Motor neuron (in vitro differentiated cells): ENCODE results near the gene MYADML2. TPM values are rescaled to one million over a fixed set of nuclear protein-coding genes. Genes with fewer than 3 reads are reported as not detected.

Experiments
- ATAC-seq, 8 experiments: fragments of 200-7000 bp; cut with Tn5 transposase; replicated peaks in 6 of 8; 2 replicates each; pipeline ENCODE4 v1.8.0; 2021; ENCODE audit warnings: mild to moderate bottlenecking in 8 of 8, moderate library complexity in 8 of 8
- H3K27ac ChIP-seq, 2 donors: fragments of 250-450 bp; sonication (Bioruptor Pico); 2 replicates each; pipeline ENCODE4 v1.9.0; 2021; ENCODE audit warnings: antibody characterized with exemption in 2 of 2, mild to moderate bottlenecking in 2 of 2, moderate library complexity in 1 of 2
- H3K4me1 ChIP-seq, 2 donors: fragments of 250-450 bp; sonication (Bioruptor Pico); replicated peaks in 1 of 2; 2 replicates each; pipeline ENCODE4 v1.6.1; 2021; ENCODE audit warnings: antibody characterized with exemption in 2 of 2, mild to moderate bottlenecking in 2 of 2, moderate library complexity in 1 of 2
- H3K4me3 ChIP-seq, 5 donors: fragments of 250-450 bp; sonication (Bioruptor Pico); 2 replicates each; pipeline ENCODE4 v1.9.0; 2021; ENCODE audit warnings: antibody characterized with exemption in 5 of 5, mild to moderate bottlenecking in 5 of 5, moderate library complexity in 4 of 5
- WGBS, 10 experiments: fragments of 450-650 bp; shearing (Covaris generic); methylation state at CpG; one replicate each; pipeline ENCODE4 v1.0.0; 2022; 5-methylcytosine and 5-hydroxymethylcytosine counted together
- in situ Hi-C, 9 experiments: fragments of 400-800 bp; cut with MboI; loops; one replicate each; pipeline ENCODE4 v1.15.0; 2021; ENCODE audit warnings: low sequenced_read_pairs in 9 of 9, low pct_unique_long_range_greater_than_20kb in 2 of 9; ENCODE audit not compliant: unreplicated experiment in 9 of 9
- total RNA-seq, 8 experiments: library from RNA; unstranded; fragments of 300-600 nt; gene quantifications; 2 replicates each; pipeline versions ENCODE4 v1.2.3 to v1.2.4, GENCODE V29; 2022

MYADML2 gene
- total RNA-seq, 8 experiments from 2014 or later: 0.10 to 1.4 (median 0.47) TPM

- in situ Hi-C loops: no loop called here
- peaks cover 37% of the 10 kb centered on the region in 2 donors for H3K4me1 ChIP-seq
- H3K27ac ChIP-seq: peak within 1 kb of the TSS; percentile 56 to 92
- peak; percentile 37 to 74 (median 62) for ATAC-seq
- peak within 1 kb of the TSS; percentile 45 to 94 (median 63) for H3K4me3 ChIP-seq
- 0 to 8% (median 0%) methylated on average over 1 to 12 of the region's 98 CpGs; no CpG with 5 or more reads in 5 of the 10 experiments for WGBS, 10 experiments
Measured at GRCh38 chr17:81927653-81928543, 19.1 kb downstream of the MYADML2 start, which contains the start of gene MAFG. Gene MAFG (minus strand): TSS chr17:81927735. CDS start chr17:81923185, 4,550 bp downstream.

- H3K4me3 ChIP-seq: peak overlapping the region; percentile 45 to 94 (median 63)
- peaks cover 39 to 40% of the 10 kb centered on the region in 2 donors for H3K4me1 ChIP-seq
- ATAC-seq: peak in 5 of 8 experiments; percentile 1 to 14 (median 3)
Measured at GRCh38 chr17:81927152-81927652, 19.8 kb downstream of the MYADML2 start.

GRCh38 chr17:81926451-81927151, 20.4 kb downstream of the MYADML2 start:
- peak overlapping the region; percentile 56 to 92 for H3K27ac ChIP-seq

More at GRCh38 chr17:81927152-81927652, 19.8 kb downstream of the MYADML2 start:
- 0% methylated on average over 2 of the region's 78 CpGs; no CpG with 5 or more reads in 9 of the 10 experiments for whole genome bisulfite sequencing, 10 experiments
- peak overlapping the region; percentile 56 to 92 for H3K27ac ChIP-seq
- in situ Hi-C loops: no loop called here

GRCh38 chr17:81925860-81926450, 21.1 kb downstream of the MYADML2 start:
- ATAC-seq: no peak
- Histone ChIP-seq H3K27ac (peak overlapping the region; percentile 56 to 92), H3K4me1 (peaks cover 39 to 40% of the 10 kb centered on the region in 2 donors), H3K4me3 (peak overlapping the region; percentile 45 to 94 (median 63))
- 50 to 100% (median 70%) methylated on average over 1 to 2 of the region's 10 CpGs; no CpG with 5 or more reads in 7 of the 10 experiments for WGBS, 10 experiments
- in situ Hi-C loops: no loop called here

More at GRCh38 chr17:81926451-81927151, 20.4 kb downstream of the MYADML2 start:
- Histone ChIP-seq H3K4me1 (peaks cover 39 to 40% of the 10 kb centered on the region in 2 donors), H3K4me3 (peak overlapping the region; percentile 45 to 94 (median 63))
- WGBS, 10 experiments: 0% methylated on average over 2 to 3 of the region's 46 CpGs; no CpG with 5 or more reads in 8 of the 10 experiments
- in situ Hi-C loops: no loop called here
- peak; percentile 25 to 56 (median 43) for ATAC-seq

GRCh38 chr17:81924557-81925532, 22.2 kb downstream of the MYADML2 start:
- H3K4me1 ChIP-seq: peaks cover 39 to 40% of the 10 kb centered on the region in 2 donors
- in situ Hi-C loops: no loop called here
- peak overlapping the region in 1 of 5 donors; percentile 12 for H3K4me3 ChIP-seq
- no peak overlapping the region for H3K27ac ChIP-seq
- ATAC-seq: no peak
- 20 to 100% (median 80%) methylated on average over 1 to 4 of the region's 21 CpGs; no CpG with 5 or more reads in 6 of the 10 experiments for WGBS, 10 experiments

- peak; percentile 13 to 46 (median 38) for ATAC-seq
- WGBS, 10 experiments: 0 to 40% (median 36%) methylated on average over 1 to 5 of the region's 32 CpGs; no CpG with 5 or more reads in 7 of the 10 experiments
- Histone ChIP-seq H3K4me3 (peak overlapping the region in 4 of 5 donors; percentile 13 to 33 (median 22)), H3K4me1 (peaks cover 33 to 34% of the 10 kb centered on the region in 2 donors), H3K27ac (peak overlapping the region in 1 of 2 donors; percentile 66)
- in situ Hi-C loops: no loop called here
Measured at GRCh38 chr17:81923302-81924260, 23.5 kb downstream of the MYADML2 start.

GRCh38 chr17:81922566-81923301, 24.3 kb downstream of the MYADML2 start:
- in situ Hi-C loops: no loop called here
- no peak for ATAC-seq
- H3K4me1 ChIP-seq: peaks cover 36 to 37% of the 10 kb centered on the region in 2 donors
- WGBS, 10 experiments: 60 to 93% (median 88%) methylated on average over 1 to 20 of the region's 58 CpGs; no CpG with 5 or more reads in 5 of the 10 experiments
- H3K4me3 ChIP-seq: peak overlapping the region in 2 of 5 donors; percentile 30 to 33
- H3K27ac ChIP-seq: peak overlapping the region in 1 of 2 donors; percentile 66

- no peak for ATAC-seq
- Histone ChIP-seq H3K4me3 (no peak overlapping the region), H3K4me1 (peaks cover 37 to 39% of the 10 kb centered on the region in 2 donors), H3K27ac (no peak overlapping the region)
- in situ Hi-C loops: no loop called here
- WGBS, 10 experiments: 20 to 100% (median 91%) methylated on average over 1 to 17 of the region's 23 CpGs; no CpG with 5 or more reads in 6 of the 10 experiments
Measured at GRCh38 chr17:81921996-81922565, 25.0 kb downstream of the MYADML2 start.

GRCh38 chr17:81921537-81921862, 25.5 kb downstream of the MYADML2 start:
- 69 to 100% (median 95%) methylated on average over 2 to 3 of the region's 3 CpGs for WGBS, 10 experiments
- H3K4me3 ChIP-seq: no peak overlapping the region
- ATAC-seq: no peak
- H3K27ac ChIP-seq: no peak overlapping the region
- in situ Hi-C loops: no loop called here
- H3K4me1 ChIP-seq: peaks cover 41 to 44% of the 10 kb centered on the region in 2 donors
